ENCODE measurements around the gene INO80C.
A peak's percentile ranks its signal among the peaks of the same experiment; 100 is the strongest.

INO80C gene

GRCh38 chr18:35497370-35498197, at the start of gene INO80C:
Gene INO80C, minus strand, starts transcription at chr18:35497960. Its CDS starts 86 bp downstream, at chr18:35497874.
- Histone ChIP-seq H3K4me1 (peaks cover 47% of the 10 kb centered on the region), H3K4me2 (peak within 1 kb of the TSS; percentile 89), H3K27ac (peak within 1 kb of the TSS; percentile 90), H3K9ac (peak within 1 kb of the TSS; percentile 82), H3K4me3 (peak within 1 kb of the TSS; percentile 69), H3K36me3 (no peaks in the 10 kb centered on the region), H3K27me3 (no peaks in the 10 kb centered on the region), H3K9me3 (no peaks in the 10 kb centered on the region), H4K20me1 (no peaks in the 10 kb centered on the region)
- no peak for TF ChIP-seq Cebpa-rat (IDR thresholded peaks at IDR 0.05)

GRCh38 chr18:35547008-35547605, 49.3 kb upstream of the INO80C start:
- Histone ChIP-seq H3K4me3 (no peak overlapping the region), H3K36me3 (no peaks in the 10 kb centered on the region), H3K9ac (no peak overlapping the region), H3K4me1 (no peaks in the 10 kb centered on the region), H3K9me3 (peaks cover 4% of the 10 kb centered on the region; the same call in 1 of the 2 replicates), H3K4me2 (no peak overlapping the region), H3K27ac (no peak overlapping the region), H3K27me3 (no peaks in the 10 kb centered on the region), H4K20me1 (no peaks in the 10 kb centered on the region)
- TF ChIP-seq Cebpa-rat (IDR thresholded peaks at IDR 0.05) = no peak

- Histone ChIP-seq H3K9me3 (peaks cover 4% of the 10 kb centered on the region; the same call in 1 of the 2 replicates), H3K4me2 (no peak overlapping the region), H3K27me3 (no peaks in the 10 kb centered on the region), H3K4me1 (no peaks in the 10 kb centered on the region), H3K27ac (no peak overlapping the region), H3K4me3 (no peak overlapping the region), H3K36me3 (no peaks in the 10 kb centered on the region), H4K20me1 (no peaks in the 10 kb centered on the region), H3K9ac (no peak overlapping the region)
- TF ChIP-seq Cebpa-rat (IDR thresholded peaks at IDR 0.05) = no peak
Measured at GRCh38 chr18:35542356-35542755, 44.6 kb upstream of the INO80C start.

- no peak overlapping the region for H3K4me3 ChIP-seq
- H3K4me1 ChIP-seq = no peaks in the 10 kb centered on the region
- no peaks in the 10 kb centered on the region for H3K36me3 ChIP-seq
- H4K20me1 ChIP-seq = no peaks in the 10 kb centered on the region
- peaks cover 15% of the 10 kb centered on the region for H3K9me3 ChIP-seq
- H3K4me2 ChIP-seq = no peak overlapping the region
- no peaks in the 10 kb centered on the region for H3K27me3 ChIP-seq
- no peak overlapping the region for H3K27ac ChIP-seq
- no peak for TF ChIP-seq Cebpa-rat (IDR thresholded peaks at IDR 0.05)
- no peak overlapping the region for H3K9ac ChIP-seq
Measured at GRCh38 chr18:35535297-35535696, 37.5 kb upstream of the INO80C start.

- Histone ChIP-seq H3K9me3 (peaks cover 15% of the 10 kb centered on the region), H3K4me3 (no peak overlapping the region), H3K9ac (no peak overlapping the region), H3K27me3 (no peaks in the 10 kb centered on the region), H3K36me3 (no peaks in the 10 kb centered on the region), H3K4me2 (no peak overlapping the region), H3K27ac (no peak overlapping the region), H4K20me1 (no peaks in the 10 kb centered on the region), H3K4me1 (no peaks in the 10 kb centered on the region)
- TF ChIP-seq Cebpa-rat (IDR thresholded peaks at IDR 0.05) = no peak; the same call in 1 of the 2 replicates
Measured at GRCh38 chr18:35533916-35534405, 36.2 kb upstream of the INO80C start.

GRCh38 chr18:35528749-35529274, 31.1 kb upstream of the INO80C start:
- no peaks in the 10 kb centered on the region for H3K36me3 ChIP-seq
- H3K4me2 ChIP-seq = no peak overlapping the region
- no peak overlapping the region for H3K9ac ChIP-seq
- no peak overlapping the region for H3K27ac ChIP-seq
- peaks cover 18% of the 10 kb centered on the region for H3K4me1 ChIP-seq
- no peak for TF ChIP-seq Cebpa-rat (IDR thresholded peaks at IDR 0.05)
- H4K20me1 ChIP-seq = no peaks in the 10 kb centered on the region
- H3K4me3 ChIP-seq = no peak overlapping the region
- peaks cover 7% of the 10 kb centered on the region for H3K9me3 ChIP-seq
- no peaks in the 10 kb centered on the region for H3K27me3 ChIP-seq

GRCh38 chr18:35526495-35527059, 28.8 kb upstream of the INO80C start:
- Histone ChIP-seq H3K4me2 (peak overlapping the region; percentile 47), H3K27ac (0 out of 2 replicates have a peak overlapping the region, but pooled peaks have one; percentile 3), H3K4me1 (peaks cover 18% of the 10 kb centered on the region), H3K4me3 (no peak overlapping the region), H4K20me1 (no peaks in the 10 kb centered on the region), H3K9me3 (peaks cover 4% of the 10 kb centered on the region), H3K27me3 (no peaks in the 10 kb centered on the region), H3K36me3 (no peaks in the 10 kb centered on the region), H3K9ac (no peak overlapping the region)
- TF ChIP-seq Cebpa-rat (IDR thresholded peaks at IDR 0.05) = no peak

- H3K4me3 ChIP-seq = no peak overlapping the region
- no peaks in the 10 kb centered on the region for H4K20me1 ChIP-seq
- H3K27ac ChIP-seq = 0 out of 2 replicates have a peak overlapping the region, but pooled peaks have one; percentile 3
- H3K36me3 ChIP-seq = no peaks in the 10 kb centered on the region
- TF ChIP-seq Cebpa-rat (IDR thresholded peaks at IDR 0.05) = no peak
- no peak overlapping the region for H3K9ac ChIP-seq
- no peaks in the 10 kb centered on the region for H3K27me3 ChIP-seq
- peak overlapping the region; percentile 47 for H3K4me2 ChIP-seq
- peaks cover 18% of the 10 kb centered on the region for H3K4me1 ChIP-seq
- H3K9me3 ChIP-seq = no peaks in the 10 kb centered on the region
Measured at GRCh38 chr18:35525795-35526494, 28.2 kb upstream of the INO80C start.

- no peak for TF ChIP-seq Cebpa-rat (IDR thresholded peaks at IDR 0.05)
- Histone ChIP-seq H3K27me3 (no peaks in the 10 kb centered on the region), H3K4me2 (no peak overlapping the region), H3K4me3 (no peak overlapping the region), H3K9me3 (no peaks in the 10 kb centered on the region), H3K4me1 (peaks cover 18% of the 10 kb centered on the region), H3K27ac (no peak overlapping the region), H4K20me1 (no peaks in the 10 kb centered on the region), H3K9ac (no peak overlapping the region), H3K36me3 (no peaks in the 10 kb centered on the region)
Measured at GRCh38 chr18:35524226-35524625, 26.5 kb upstream of the INO80C start.

All from BLaER1 (cell line).